Gastrocnemius medialis (tissue), 4 donors: ENCODE data around the gene HSD3B2.

ENCODE experiments used
- CTCF ChIP-seq, 5 experiments: fragments of 450-650 bp in 3 of 5; fragments of 200-600 bp in 2 of 5; sonication (generic) in 2 of 5; IDR thresholded peaks in 4 of 5; conservative IDR thresholded peaks in 1 of 5; 1 replicate in 4 of 5; 2 replicates in 1 of 5; pipeline ENCODE4 v1.5.1; 2016 to 2019; ENCODE audit warnings: antibody characterized with exemption in 5 of 5, mild to moderate bottlenecking in 3 of 5, moderate library complexity in 3 of 5
- POLR2A ChIP-seq, 2 donors: fragments of 450-650 bp; IDR thresholded peaks; one replicate each; pipeline ENCODE4 v1.6.1; 2017; ENCODE audit warnings: antibody characterized with exemption in 2 of 2, mild to moderate bottlenecking in 2 of 2, moderate library complexity in 2 of 2

DNA sequence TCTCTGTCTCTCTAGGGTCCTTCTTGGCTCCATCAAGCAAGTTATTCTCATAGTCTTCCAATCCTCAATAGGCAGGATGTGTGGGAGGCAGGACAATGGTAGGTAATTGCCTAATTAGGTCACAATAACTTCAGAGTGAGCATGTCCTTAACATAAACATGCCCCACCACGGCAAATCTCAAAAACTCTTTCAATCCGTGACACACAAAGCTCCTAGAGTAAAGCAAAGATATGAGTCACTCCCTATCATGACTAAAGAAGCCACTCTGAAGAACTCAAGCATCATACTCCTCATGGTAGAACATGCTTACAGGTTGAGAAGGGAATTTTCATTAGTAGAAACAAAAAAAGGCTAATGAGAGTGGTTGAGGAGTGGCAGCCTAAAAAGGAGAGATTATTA, 41.5 kb upstream of the HSD3B2 start:
- TF ChIP-seq POLR2A (IDR thresholded peaks at IDR 0.05): no peak
- TF ChIP-seq CTCF (IDR thresholded peaks at IDR 0.05 in 4 of 5, conservative IDR thresholded peaks at IDR 0.05 in 1 of 5): no peak
